NCI-H146 treated with DMSO at 0.1 percent for 48 hours (cell line): Measurements from ENCODE around the gene ACOT7.
"Not testable (repeated sequence)": the region's sequence is repeated elsewhere in the genome, so short reads cannot be mapped to it uniquely, and the experiment has no call there.

Source experiments
- DNase-seq: peaks from one replicate; lab custom pipeline; 2025; ENCODE audit not compliant: unreplicated experiment; lab: John Stamatoyannopoulos, UW

ACOT7 gene

GRCh38 chr1:6317098-6317760 lies 76.3 kb downstream of the ACOT7 start:
- no peak for DNase-seq

- no peak for DNase-seq
Measured at GRCh38 chr1:6316240-6317097, 77.1 kb downstream of the ACOT7 start.

GRCh38 chr1:6314503-6314902 lies 79.1 kb downstream of the ACOT7 start:
- DNase-seq = no peak

- DNase-seq = no peak
Measured at GRCh38 chr1:6313393-6314200, 80.0 kb downstream of the ACOT7 start.

- DNase-seq = no peak
Measured at GRCh38 chr1:6310116-6310848, 83.3 kb downstream of the ACOT7 start.

- DNase-seq = no peak
Measured at GRCh38 chr1:6309564-6309963, 84.0 kb downstream of the ACOT7 start.

- no peak for DNase-seq
Measured at GRCh38 chr1:6308449-6308848, 85.1 kb downstream of the ACOT7 start.

GRCh38 chr1:6307682-6308081 lies 85.9 kb downstream of the ACOT7 start:
- DNase-seq = not testable (repeated sequence)

- DNase-seq = no peak
Measured at GRCh38 chr1:6307099-6307498, 86.5 kb downstream of the ACOT7 start.

GRCh38 chr1:6303397-6304012 lies 90.1 kb downstream of the ACOT7 start:
- DNase-seq = no peak

GRCh38 chr1:6302568-6302967 lies 91.0 kb downstream of the ACOT7 start:
- no peak for DNase-seq

- DNase-seq = no peak
Measured at GRCh38 chr1:6301526-6301925, 92.0 kb downstream of the ACOT7 start.

- no peak for DNase-seq
Measured at GRCh38 chr1:6300342-6301048, 93.1 kb downstream of the ACOT7 start.

GRCh38 chr1:6299557-6300165 lies 93.9 kb downstream of the ACOT7 start:
- no peak for DNase-seq

GRCh38 chr1:6298940-6299465 lies 94.6 kb downstream of the ACOT7 start:
- DNase-seq = no peak

- DNase-seq = no peak
Measured at GRCh38 chr1:6298530-6298929, 95.0 kb downstream of the ACOT7 start.

- no peak for DNase-seq
Measured at GRCh38 chr1:6295910-6296309, 97.7 kb downstream of the ACOT7 start.

- no peak for DNase-seq
Measured at GRCh38 chr1:6294890-6295556, 98.5 kb downstream of the ACOT7 start.
